Measurements from ENCODE around the gene USH2A.

The USH2A gene

GRCh38 chr1:215631489-215631888 lies 791.8 kb downstream of the USH2A start:
- no peak for DNase-seq

GRCh38 chr1:215631040-215631439 lies 792.2 kb downstream of the USH2A start:
- DNase-seq, result no peak

- no peak for DNase-seq
Observed at GRCh38 chr1:215625949-215626348, 797.3 kb downstream of the USH2A start.

- DNase-seq, result no peak
Observed at GRCh38 chr1:215623162-215623561, 800.1 kb downstream of the USH2A start.

GRCh38 chr1:215617979-215618378 lies 805.3 kb downstream of the USH2A start:
- DNase-seq, result no peak

- no peak for DNase-seq
Observed at GRCh38 chr1:215612391-215612790, 810.9 kb downstream of the USH2A start.

GRCh38 chr1:215608646-215609045 lies 814.6 kb downstream of the USH2A start:
- no peak for DNase-seq

- no peak for DNase-seq
Observed at GRCh38 chr1:215607412-215607811, 815.8 kb downstream of the USH2A start.

GRCh38 chr1:215606564-215607168 lies 816.6 kb downstream of the USH2A start:
- no peak for DNase-seq

- DNase-seq, result no peak
Observed at GRCh38 chr1:215606036-215606435, 817.2 kb downstream of the USH2A start.

GRCh38 chr1:215605011-215605621 lies 818.1 kb downstream of the USH2A start:
- no peak for DNase-seq

GRCh38 chr1:215603319-215603718 lies 819.9 kb downstream of the USH2A start:
- no peak for DNase-seq

GRCh38 chr1:215601276-215601675 lies 822.0 kb downstream of the USH2A start:
- DNase-seq, result no peak

- DNase-seq, result no peak
Observed at GRCh38 chr1:215600867-215601266, 822.4 kb downstream of the USH2A start.

GRCh38 chr1:215600258-215600792 lies 822.9 kb downstream of the USH2A start:
- no peak for DNase-seq

- no peak for DNase-seq
Observed at GRCh38 chr1:215599418-215600074, 823.7 kb downstream of the USH2A start.

- no peak for DNase-seq
Observed at GRCh38 chr1:215597961-215598360, 825.3 kb downstream of the USH2A start.

- DNase-seq, result no peak
Observed at GRCh38 chr1:215595231-215595630, 828.0 kb downstream of the USH2A start.

GRCh38 chr1:215594640-215595039 lies 828.6 kb downstream of the USH2A start:
- DNase-seq, result no peak

GRCh38 chr1:215590779-215591491 lies 832.3 kb downstream of the USH2A start:
- no peak for DNase-seq

GRCh38 chr1:215589650-215590435 lies 833.4 kb downstream of the USH2A start:
- no peak for DNase-seq

- DNase-seq, result no peak
Observed at GRCh38 chr1:215584389-215584788, 838.9 kb downstream of the USH2A start.

Measured in activated CD4-positive, alpha-beta T cell treated with anti-CD3 and anti-CD28 coated beads, Interleukin-2, amount 50 U/mL, for 48 hours (primary cell).